GM18517 (cell line): ENCODE results near the gene EXOC6B.
"Not testable (repeated sequence)": the region's sequence is repeated elsewhere in the genome, so short reads cannot be mapped to it uniquely, and the experiment has no call there.

Experiments used
- ATAC-seq: cut with Tn5 transposase; IDR thresholded peaks from one replicate; pipeline ENCODE4 v1.9.1; 2021; ENCODE audit warnings: mild to moderate bottlenecking, moderate library complexity; ENCODE audit not compliant: unreplicated experiment

Gene EXOC6B

DNA sequence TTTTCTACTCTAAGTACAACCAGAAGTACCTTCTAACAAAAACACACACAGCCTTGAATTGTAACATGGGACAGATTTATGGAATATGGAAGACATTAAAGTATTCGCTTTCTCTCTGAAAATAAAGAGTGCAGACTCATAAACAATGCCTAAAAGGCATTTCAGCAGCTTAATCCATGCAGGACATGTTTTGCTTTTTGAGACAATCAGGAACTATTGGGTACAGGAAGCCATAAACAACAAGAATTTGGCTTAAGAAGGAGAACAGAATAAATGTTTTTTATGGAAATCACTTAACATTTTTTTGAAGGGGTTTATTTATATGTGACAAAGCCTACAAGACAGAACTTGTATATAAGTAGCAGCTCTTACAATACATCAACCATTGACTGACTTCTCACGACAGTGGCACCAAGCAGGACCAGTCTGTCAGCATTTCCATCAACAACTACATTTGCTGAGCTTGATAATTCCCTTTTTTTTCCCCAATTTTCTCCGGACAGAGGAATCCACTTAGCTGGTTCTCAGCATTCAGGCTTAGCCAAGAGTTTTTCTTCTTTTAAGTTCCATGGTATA lies 140.1 kb downstream of the EXOC6B start:
- ATAC-seq: no peak

DNA sequence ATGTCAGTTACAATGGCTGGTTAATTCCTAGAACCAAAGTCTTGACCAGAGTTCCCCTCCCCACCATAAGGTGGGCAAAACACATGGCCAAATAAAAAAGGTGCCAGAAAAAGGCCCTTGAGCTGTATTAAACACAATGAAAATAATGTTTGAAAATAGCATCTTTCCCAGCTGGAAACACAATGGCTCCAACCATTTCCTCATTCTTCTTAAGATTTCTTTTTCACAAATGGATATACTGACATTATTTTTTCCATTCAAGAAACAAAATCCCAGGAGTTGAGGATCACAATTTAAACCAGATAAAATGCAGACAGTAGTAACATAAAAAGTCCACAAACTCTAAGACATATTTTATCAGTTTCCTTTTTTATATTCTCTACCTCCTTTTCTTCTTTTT lies 143.8 kb downstream of the EXOC6B start:
- no peak for ATAC-seq

DNA sequence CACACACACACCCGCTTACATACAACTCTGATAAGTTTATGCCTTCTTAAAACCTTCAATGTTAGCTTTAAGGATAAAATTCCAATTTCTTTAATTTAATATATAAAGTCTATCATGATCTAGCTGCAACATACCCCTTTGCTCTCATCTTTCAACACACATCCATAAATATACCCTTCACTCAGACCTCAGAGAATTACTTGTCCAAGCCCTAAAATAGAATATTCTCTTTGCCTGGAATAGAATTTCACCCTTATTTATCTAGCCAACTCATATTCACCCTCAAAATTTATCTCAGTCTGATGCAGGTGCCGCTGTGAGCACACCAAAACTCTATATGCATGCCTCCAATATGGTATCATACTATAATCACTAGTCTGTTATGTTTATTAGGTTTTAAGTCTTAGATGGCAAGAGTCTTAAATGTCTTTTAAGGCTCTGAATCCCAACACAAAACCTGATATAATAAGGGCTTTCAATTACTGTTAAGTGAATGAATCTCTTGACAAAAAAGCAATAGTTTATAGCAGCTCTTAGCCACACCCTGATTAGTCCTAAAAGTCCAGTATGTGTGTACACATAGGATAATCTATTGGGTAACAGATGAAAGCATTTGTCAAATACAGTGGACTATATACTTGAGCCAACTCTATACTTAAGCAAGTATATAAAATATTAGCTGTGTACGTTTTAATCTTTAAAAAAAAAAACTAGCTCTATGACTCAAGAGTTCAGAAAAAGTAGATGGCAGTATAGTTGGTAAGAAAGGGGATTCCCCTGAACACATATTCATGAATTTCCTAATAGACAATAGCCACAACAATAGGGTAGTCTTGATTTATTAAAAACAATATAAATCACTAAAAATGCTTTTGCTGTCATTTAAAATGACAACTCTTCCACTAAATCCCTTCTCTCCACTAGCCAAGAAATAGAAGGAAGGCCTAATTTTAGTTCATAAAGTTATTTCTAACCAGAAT lies 144.5 kb downstream of the EXOC6B start:
- no peak for ATAC-seq

DNA sequence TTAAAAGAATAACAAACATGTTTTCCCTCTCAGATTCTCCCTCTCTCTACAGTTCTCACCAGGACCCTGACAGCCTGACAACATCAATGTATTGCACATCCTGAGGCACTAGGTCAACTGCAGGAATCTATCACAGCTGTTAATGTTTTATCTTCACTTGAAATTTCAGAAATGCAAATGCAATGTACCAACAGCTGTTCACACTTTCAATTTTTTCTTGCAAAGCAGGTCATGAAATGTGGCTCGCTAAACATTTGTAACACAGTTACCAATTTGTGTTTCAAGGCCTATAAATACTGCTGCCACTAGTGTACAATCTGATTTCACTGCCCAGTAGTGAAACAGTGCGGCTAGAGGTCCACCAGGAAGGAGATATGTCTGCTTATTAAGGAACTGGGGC lies 147.8 kb downstream of the EXOC6B start:
- ATAC-seq: peak; percentile 65

DNA sequence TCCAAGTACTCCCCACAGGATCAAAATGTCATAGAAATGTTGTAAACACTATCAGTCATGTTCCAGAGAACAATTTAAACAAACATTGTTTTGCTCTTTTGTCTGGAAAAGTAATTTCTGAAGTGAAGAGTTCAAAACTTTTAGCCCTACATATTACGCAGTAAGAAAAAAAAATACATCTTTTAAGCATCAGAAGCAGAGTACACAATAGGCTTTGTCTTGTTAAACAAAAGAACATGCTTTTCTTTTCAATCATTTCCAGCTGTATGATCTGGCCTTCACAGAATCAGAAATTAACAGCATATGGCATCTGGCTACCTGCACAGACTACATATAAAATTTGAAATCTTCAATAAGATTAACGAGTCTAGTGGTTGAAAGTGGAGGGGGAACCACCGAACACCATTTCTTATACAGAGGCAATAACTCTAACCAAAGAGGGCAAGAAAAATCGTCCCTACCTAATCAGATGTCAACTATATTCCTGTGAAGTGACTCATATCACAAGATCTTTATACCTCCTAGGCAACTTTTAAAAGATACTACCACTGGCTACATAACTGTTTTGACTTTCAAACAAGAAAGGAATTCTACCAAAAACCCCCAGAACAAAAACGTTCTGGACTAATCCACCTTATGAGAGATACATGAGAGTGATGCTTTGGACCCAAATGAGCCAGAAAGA lies 149.3 kb downstream of the EXOC6B start:
- ATAC-seq: no peak

DNA sequence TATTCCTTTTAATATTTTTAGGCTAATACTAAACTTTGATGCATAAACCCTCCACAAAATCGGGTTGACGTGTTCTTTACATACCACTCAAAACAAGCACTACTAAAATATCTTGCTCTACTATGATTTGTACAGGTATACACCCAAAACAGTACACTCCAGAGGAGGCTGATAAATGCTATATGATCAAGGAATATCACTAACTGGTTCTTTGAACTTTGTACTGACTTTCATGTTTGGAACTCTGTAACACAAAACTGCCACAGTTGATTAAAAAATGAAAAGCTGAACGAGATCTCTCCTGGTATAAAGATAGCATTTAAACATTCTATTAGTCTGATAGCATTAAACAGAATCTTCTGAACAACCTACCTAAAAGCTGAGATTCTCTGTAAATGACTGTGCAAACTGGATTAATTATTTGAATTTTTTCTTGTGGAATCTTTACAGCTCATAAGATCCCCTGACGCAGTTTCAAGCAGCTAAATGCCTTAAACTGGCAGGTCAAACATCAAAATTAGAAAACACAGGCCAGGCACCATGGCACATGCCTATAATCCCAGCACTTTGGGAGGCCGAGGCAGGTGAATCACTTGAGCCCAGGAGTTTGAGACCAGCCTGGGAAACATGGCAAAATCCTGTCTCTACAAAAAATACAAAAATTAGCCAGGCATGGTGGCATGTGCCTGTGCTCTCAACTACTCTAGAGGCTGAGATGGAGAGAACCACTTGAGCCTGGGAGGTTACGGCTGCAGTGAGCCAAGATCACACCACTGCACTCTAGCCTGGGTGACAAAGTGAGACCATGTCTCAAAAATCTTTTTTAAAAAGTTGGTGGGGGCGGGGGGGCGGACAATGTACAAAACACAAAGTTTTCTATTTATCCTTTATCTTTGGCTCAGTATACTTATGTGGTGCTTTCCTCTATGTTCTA lies 150.6 kb downstream of the EXOC6B start:
- ATAC-seq: no peak

DNA sequence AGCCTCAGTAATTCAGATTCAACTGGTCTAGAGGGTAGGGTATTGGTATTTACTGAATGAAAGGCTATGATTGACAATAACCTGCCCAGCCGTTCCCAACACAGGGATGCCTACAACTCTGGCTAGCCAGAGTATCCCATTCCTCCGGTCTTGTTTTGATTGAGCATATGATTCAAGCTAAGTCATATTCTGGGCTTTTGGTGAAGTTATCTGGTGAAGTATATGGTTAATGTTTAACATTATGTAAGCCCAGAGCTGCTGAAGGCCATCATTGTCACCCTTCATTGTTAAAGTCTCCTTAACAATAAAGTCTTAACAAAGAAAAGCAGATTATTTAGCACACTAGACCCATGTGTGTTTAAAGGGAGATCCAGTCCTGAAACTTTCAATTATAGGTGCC lies 152.6 kb downstream of the EXOC6B start:
- ATAC-seq: no peak

DNA sequence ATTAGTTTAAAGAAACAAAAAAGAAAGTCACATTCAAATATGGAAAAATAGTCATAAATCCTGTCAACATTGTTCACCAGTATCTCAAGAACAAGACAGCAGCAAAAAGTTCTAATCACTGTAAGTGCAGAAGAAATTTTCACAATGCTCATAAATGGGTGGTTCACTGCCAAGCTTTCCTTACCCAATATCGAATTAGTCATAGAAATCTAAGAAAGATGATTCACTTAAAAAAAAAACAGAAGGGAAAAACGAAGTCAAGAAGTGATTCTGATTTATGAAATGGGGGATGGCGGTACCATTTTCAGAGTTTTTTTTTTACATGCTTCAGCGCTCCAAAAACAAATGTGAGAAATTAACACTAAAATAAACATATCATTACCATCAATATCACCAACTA lies 156.7 kb downstream of the EXOC6B start:
- ATAC-seq: no peak

DNA sequence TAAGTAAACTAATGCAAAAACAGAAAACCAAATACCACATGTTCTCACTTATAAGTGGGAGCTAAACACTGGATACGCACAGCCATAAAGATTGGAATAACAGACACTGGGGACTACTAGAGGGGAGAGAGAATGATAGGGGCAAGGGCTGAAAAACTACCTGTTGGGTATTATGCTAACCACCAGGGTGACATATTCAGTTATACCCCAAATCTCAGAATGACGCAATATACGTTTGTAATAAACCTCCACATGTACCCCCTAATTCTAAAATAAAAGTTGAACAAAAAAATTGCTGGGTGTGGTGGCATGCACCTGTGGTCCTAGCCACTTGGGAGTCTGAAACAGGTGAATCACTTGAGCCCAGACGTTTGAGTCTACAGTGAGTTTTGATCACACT lies 157.2 kb downstream of the EXOC6B start:
- no peak for ATAC-seq

DNA sequence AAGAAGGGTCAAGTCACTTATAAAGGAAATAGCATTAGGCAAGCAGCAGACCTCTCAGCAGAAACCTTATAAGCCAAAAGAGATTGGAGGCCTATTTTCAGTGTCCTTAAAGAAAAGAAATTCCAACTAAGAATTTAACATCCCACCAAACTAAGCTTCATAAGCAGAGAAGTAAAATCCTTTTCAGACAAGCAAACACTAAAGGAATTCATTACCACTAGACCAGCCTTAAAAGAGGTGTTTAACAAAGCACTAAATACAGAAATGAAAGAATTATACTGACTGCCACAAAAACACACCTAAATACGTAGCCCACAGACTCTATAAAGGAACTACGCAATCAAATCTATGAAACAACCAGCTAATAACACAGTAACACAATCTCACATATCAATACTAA lies 160.4 kb downstream of the EXOC6B start:
- no peak for ATAC-seq

DNA sequence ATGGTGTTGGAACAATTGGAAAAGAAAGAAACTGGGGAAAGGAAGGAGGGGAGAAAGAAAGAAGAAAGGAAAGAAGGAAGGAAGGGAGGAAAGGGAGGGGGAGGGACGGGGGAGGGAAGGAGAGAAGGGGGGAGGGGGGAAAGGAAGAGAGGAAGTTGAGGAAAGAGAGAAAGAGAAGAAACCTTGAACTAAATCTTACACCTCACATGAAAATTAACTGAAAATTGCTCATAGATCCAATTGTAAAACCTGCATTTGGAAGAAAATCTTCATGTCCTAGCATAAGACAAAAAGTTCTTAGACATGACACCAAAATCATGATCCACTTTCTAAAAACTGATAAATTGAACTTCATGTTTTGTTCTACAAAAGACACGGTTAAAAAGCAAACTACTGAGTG lies 163.8 kb downstream of the EXOC6B start:
- ATAC-seq: no peak

DNA sequence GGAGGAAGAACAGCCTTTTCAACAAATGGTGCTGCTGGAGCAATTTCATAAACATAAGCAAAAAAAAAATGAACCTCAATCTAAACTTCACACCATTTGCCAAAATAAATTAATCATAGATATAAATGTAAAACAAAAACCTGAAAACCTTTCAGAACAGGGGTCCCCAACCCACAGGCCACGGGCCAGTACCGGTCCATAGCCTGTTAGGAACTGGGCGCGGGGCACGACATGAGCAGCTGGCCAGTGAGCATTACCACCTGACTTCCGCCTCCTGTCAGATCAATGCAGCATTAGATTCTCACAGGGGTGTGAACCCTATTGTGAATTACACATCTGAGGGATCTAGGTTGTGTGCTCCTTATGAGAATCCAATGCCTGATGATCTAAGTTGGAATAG lies 176.0 kb downstream of the EXOC6B start:
- no peak for ATAC-seq

DNA sequence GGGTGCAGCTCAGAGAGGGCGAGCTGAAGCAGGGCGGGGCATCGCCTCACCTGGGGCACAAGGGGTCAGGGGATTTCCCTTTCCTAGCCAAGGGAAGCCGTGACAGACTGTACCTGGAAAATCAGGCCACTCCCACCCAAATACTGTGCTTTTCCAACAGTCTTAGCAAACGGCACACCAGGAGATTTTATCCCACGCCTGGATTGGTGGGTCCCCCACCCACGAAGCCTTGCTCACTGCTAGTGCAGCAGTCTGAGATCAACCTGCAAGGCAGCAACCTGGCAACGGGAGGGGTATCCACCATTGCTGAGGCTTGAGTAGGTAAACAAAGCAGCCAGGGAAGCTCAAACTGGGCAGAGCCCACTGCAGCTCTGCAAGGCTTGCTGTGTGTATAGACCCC lies 184.6 kb downstream of the EXOC6B start:
- ATAC-seq: not testable (repeated sequence)

DNA sequence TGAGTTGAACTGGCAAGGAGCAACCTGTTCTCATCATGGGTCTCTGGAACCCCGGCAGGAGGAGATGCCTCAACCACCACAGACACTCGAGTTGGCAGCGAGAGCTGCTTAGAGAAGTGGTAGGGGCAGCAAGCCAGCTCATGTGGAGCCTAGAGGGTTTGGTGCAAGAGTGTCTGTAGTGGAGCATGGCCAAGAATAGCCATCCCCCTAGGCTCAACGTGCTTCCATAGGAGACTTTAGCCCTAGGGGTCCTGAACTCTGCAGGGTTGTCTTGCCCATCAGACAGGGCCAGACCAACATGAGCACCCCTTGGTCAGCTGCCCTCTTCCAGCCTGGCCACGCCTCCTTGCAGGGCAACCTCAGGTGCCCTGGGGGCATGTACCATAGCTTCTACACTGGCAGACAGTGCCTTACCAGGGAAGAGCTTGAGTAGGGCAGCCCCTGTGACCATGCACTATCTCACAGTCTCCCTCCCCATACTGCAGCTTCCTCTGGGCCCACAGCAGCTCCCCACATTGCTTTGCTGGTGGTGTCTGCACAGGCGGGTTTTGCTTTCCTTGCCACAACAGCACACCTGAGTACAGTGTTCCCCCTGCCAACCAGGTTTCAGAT lies 187.1 kb downstream of the EXOC6B start:
- no peak for ATAC-seq

DNA sequence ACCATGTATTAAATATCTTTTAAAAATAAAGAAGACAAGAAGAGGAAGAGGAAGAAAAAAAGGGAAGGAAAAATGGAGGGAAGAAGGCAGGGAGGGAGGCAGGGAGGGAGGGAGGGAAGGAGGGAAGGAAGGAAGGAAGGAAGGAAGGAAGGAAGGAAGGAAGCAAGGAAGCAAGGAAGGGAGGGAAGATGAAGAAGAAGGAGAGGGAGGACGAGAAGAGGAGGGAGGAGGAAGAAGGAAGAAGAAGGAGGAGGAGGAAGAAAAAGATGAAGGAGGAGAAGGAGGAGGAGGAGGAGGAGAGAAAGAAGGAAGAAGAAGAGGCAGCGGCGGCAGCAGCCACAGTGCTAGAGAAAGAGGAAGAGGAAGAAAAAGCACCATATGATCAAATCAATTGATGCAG lies 189.6 kb downstream of the EXOC6B start:
- ATAC-seq: no peak

DNA sequence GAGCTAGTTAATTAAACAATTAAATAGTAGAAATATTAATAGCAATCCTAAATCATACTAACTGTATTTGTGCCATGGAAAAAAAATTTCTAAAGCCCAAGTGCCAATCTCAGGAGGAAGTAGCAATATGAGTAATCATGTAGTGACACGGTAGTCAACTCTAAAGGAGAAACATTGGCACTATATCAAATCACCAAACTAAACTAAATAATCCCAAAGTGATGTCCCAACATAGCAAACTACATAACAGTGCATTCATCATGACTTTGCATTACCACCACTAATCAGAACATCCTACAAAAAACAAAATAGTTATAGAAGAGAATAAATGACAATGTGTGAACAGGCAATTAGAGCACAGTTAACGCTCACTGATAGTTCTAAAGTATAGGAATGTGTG lies 195.1 kb downstream of the EXOC6B start:
- no peak for ATAC-seq

DNA sequence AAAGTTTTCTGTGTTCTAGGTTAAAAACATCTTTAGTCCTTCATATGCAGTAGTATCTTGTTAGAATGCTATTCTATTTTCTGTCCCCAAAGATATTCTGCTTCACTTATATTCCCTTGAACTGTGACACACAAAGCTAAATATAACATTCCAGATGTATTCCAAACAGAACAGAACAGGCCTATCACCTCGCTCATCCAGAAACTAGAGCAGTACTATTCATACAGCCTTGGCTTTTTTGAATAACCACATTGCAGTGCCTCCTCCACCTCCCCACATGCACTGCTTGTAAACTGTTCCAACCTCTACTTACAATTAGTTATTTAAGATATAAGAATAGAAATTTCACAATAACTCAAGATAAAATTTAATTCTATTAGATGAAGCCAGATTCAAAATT lies 196.8 kb downstream of the EXOC6B start:
- no peak for ATAC-seq

DNA sequence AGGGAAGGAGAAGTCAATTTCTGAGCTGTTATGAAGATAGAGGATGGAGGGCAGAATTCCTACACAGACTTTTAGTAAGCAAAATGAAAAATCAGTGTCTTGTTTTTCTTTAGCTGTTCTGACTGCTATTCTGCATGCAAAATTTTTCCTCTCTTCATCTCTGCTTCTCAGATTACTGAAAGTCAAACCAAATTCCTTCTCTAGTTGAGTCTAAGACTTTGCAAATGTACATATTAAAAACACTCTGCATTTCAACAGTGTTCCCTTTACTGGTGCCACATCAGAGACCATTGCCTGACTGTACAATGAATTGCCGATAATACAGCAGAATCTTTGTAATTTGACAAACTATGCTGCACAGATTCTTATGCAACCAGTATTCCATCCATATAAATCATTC lies 198.8 kb downstream of the EXOC6B start:
- no peak for ATAC-seq

DNA sequence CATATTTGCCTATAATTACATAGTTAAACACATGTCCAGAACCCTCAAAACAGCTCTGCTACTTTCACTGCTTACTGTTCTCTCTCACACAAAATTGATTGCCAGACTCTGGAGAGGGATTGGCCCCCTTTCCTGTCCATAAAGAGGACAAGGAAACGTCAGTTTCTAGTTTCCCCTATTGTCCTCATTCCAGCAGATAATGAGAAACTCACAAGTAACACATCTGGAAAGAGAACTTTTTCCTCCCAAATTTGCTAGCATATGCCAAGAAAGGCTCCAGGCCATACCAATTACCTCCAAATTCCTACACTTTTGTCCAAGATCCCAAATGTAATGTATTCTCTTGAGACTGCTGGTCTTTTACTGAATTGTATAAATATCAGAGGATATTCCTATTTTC lies 200.5 kb downstream of the EXOC6B start:
- no peak for ATAC-seq

DNA sequence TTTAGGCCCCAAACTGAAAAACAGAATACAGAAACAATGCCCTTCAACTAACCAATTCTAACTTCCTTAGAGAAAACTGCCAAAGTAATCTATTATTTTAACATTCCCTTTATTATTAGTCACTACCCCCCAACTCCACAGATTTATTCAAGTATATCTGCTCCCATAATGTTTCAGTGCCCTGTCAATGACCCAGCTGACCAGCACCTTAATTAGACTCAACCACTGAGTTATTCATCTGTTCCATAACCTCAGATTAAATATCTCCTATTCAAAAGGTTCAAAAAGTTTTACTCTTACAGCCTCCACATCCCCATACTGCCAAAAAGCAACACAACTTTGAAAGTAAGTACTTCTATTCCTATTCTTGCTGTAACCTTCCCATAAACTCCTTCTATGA lies 202.4 kb downstream of the EXOC6B start:
- ATAC-seq: no peak
